Measurements from ENCODE around the gene EEPD1. TPM values are rescaled to one million over a fixed set of nuclear protein-coding genes. Genes with fewer than 3 reads are reported as not detected.

EEPD1 gene
- total and polyA plus RNA-seq, 2 donors (not counting 3 experiments of a cell fraction or from before 2014, with no cell fraction given): 0.40 to 0.42 TPM

DNA sequence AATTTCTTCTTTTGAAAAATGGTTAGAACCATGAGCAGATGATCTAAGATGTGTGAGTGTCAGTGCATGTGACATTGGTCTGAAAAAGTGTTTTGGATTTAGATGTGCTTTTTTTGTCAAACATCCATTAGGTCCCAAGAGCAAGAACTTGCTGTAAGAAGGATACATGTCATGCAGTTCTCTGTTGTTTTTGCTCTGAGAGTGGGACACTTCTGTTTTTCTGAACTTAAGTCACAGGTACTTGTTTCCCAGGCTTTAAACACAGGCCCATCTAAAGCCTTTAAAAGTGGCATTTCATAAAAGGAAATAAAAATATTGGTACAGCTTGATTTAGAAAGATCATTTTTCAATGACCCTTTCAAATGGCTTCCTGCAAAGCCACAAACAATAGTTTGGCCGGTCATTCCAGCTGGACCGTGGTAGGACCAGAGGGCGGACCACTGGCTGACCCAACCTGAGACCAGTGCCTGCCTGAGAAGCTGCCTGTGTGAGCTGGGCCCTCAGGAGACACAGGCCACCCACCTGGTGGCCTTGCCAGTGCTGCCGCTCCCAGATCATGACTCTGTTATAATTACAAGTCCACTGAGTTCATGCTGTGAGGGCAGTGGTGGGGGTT lies 92.7 kb downstream of the EEPD1 start:
- no peak overlapping the region for H3K4me3 ChIP-seq (replicated peaks in 1 of 3; ENCODE audit: insufficient read depth in 1 of 3, low read depth in 1 of 3, low read length in 3 of 3)
- H4K20me1 ChIP-seq (replicated peaks; ENCODE audit: control insufficient read depth, extremely low read depth, insufficient read depth, low read length): no peaks in the 10 kb centered on the region
- POLR2A ChIA-PET: no interaction called here
- DNase-seq (ENCODE audit: low read depth, low spot score): peak; percentile 44
- no peaks in the 10 kb centered on the region for H3K4me1 ChIP-seq (ENCODE audit: control insufficient read depth, extremely low read depth, insufficient read depth, low read length)
- no TSS peak for BruUV-seq (replicated peaks)
- no peak overlapping the region for H3K4me2 ChIP-seq (ENCODE audit: insufficient read depth, low read length)
- FAIRE-seq: no peak
- no peak overlapping the region for H3K9ac ChIP-seq (replicated peaks; ENCODE audit: extremely low read depth, insufficient read depth, low read length)
- no peaks in the 10 kb centered on the region for H3K27me3 ChIP-seq (ENCODE audit: control insufficient read depth in 2 of 2, insufficient read depth in 2 of 2, low read length in 2 of 2)
- TF ChIP-seq POLR2AphosphoS5 (IDR thresholded peaks at IDR 0.05; ENCODE audit: insufficient read depth, low read depth, low read length): no peak
- no peak for TF ChIP-seq EZH2 (IDR thresholded peaks at IDR 0.05; ENCODE audit: borderline replicate concordance, low read depth, low read length, severe bottlenecking)
- TF ChIP-seq POLR2A (IDR thresholded peaks at IDR 0.05; ENCODE audit: low read depth, low read length): no peak
- TF ChIP-seq GATA2 (IDR thresholded peaks at IDR 0.05; ENCODE audit: insufficient read depth, insufficient read length, low read depth, low read length): no peak
- no peak for TF ChIP-seq JUN (IDR thresholded peaks at IDR 0.05; ENCODE audit: borderline replicate concordance, insufficient read depth, insufficient read length, low read depth)
- TF ChIP-seq, protein P1, sequence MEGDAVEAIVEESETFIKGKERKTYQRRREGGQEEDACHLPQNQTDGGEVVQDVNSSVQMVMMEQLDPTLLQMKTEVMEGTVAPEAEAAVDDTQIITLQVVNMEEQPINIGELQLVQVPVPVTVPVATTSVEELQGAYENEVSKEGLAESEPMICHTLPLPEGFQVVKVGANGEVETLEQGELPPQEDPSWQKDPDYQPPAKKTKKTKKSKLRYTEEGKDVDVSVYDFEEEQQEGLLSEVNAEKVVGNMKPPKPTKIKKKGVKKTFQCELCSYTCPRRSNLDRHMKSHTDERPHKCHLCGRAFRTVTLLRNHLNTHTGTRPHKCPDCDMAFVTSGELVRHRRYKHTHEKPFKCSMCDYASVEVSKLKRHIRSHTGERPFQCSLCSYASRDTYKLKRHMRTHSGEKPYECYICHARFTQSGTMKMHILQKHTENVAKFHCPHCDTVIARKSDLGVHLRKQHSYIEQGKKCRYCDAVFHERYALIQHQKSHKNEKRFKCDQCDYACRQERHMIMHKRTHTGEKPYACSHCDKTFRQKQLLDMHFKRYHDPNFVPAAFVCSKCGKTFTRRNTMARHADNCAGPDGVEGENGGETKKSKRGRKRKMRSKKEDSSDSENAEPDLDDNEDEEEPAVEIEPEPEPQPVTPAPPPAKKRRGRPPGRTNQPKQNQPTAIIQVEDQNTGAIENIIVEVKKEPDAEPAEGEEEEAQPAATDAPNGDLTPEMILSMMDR (IDR thresholded peaks at IDR 0.05; ENCODE audit: extremely low read depth in 1 of 2, insufficient read depth in 1 of 2, low read depth in 1 of 2, low read length in 2 of 2): no peak
- TF ChIP-seq, protein P2, sequence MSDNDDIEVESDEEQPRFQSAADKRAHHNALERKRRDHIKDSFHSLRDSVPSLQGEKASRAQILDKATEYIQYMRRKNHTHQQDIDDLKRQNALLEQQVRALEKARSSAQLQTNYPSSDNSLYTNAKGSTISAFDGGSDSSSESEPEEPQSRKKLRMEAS (IDR thresholded peaks at IDR 0.05; ENCODE audit: insufficient read depth, insufficient read length): no peak
- no peak for TF ChIP-seq FOS (IDR thresholded peaks at IDR 0.05; ENCODE audit: borderline replicate concordance, insufficient read depth, low read length)
- no peak for TF ChIP-seq MYC (IDR thresholded peaks at IDR 0.05; ENCODE audit: low read depth, low read length)
- no peak overlapping the region for H3K27ac ChIP-seq (ENCODE audit: insufficient read depth, low read depth, low read length)
- no peaks in the 10 kb centered on the region for H3K9me3 ChIP-seq (replicated peaks; ENCODE audit: control insufficient read depth, insufficient read depth, low read length)
- intact Hi-C loops (cut with micrococcal nuclease): no loop called here
- H3K36me3 ChIP-seq (ENCODE audit: control insufficient read depth in 2 of 2, extremely low read depth in 1 of 2, insufficient read depth in 2 of 2, low read length in 2 of 2): no peaks in the 10 kb centered on the region
- dilution Hi-C loops (cut with MboI; ENCODE audit: extremely low pct_ligation_motif_present, low sequenced_read_pairs): no loop called here
- CTCF ChIA-PET: no interaction called here
- no peak overlapping the region for H2AFZ ChIP-seq (ENCODE audit: low read depth, low read length)
- H3K79me2 ChIP-seq (ENCODE audit: control insufficient read depth, insufficient read depth, low read length): no peaks in the 10 kb centered on the region
- H3K9me1 ChIP-seq (replicated peaks; ENCODE audit: control insufficient read depth, extremely low read depth, insufficient read depth, low read length): no peaks in the 10 kb centered on the region
